Measurements from ENCODE around the gene CHST12.
"Not testable (repeated sequence)": the region's sequence is repeated elsewhere in the genome, so short reads cannot be mapped to it uniquely, and the experiment has no call there.

Gene CHST12

DNA sequence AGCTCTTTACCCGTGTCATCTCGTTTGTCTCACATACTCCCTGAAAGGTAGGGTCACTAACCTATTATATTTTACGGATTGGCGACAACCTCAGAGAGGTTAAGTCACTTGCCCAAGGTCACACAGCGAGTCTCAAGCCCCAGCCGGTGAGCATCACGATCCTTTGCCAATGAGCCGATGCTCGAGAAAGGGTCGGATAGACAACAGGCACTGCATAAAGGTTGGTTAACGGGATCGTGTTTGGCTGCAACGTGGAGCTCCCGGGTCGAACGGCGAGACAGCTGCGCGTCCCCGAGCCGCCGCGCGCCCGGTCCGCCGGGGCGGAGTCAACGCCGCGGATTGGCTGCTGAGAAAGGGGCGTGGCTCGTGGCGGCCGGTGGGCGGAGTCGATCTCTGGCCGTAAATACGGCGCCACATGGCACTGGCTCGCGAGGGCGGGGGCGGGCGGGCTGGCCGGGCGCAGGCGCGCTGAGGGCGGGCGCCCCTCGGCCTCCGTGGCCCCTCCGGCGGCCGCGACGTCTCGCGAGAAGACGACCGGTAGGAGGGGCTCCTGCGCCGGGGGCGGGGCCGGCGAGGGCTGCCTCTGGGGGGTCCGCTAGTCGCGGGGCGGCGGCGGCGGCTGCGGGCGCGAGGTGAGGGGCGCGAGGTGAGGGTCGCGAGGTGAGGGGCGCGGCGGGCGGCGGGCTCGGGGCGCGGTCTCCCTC, at the start of gene CHST12:
Gene CHST12 (plus strand): TSS at position 598 of the 704 bp plus-strand sequence. CDS start 29,029 bp downstream, outside the sequence.
- DNase-seq (ENCODE audit: low spot score): peak; percentile 100

- peak; percentile 98 for DNase-seq (ENCODE audit: low spot score)
Measured at GRCh38 chr7:2353936-2354185, 49.5 kb upstream of the CHST12 start.

- peak; percentile 98 for DNase-seq (ENCODE audit: low spot score)
Measured at GRCh38 chr7:2354186-2354938, 49.0 kb upstream of the CHST12 start, which contains the start of gene EIF3B. Gene EIF3B, plus strand, starts transcription at chr7:2354827. Its CDS starts 95 bp downstream, at chr7:2354922.

DNA sequence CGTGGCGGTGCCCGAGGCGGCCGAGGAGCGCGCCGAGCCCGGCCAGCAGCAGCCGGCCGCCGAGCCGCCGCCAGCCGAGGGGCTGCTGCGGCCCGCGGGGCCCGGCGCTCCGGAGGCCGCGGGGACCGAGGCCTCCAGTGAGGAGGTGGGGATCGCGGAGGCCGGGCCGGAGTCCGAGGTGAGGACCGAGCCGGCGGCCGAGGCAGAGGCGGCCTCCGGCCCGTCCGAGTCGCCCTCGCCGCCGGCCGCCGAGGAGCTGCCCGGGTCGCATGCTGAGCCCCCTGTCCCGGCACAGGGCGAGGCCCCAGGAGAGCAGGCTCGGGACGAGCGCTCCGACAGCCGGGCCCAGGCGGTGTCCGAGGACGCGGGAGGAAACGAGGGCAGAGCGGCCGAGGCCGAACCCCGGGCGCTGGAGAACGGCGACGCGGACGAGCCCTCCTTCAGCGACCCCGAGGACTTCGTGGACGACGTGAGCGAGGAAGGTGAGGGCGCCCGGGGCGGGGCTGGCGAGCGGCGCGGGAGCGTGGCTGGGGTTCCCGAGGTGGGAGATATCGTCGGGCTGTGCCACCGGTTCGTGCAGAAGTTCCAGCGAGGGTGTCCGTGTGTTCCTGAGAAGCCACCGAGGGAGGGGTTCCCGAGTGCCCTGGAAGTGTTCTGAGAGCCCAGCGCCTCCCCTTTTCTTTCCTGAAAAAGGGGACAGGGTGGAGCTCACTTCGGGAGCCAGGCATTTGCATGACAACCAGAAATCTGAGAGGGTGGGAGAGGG, 48.3 kb upstream of the CHST12 start:
- peak; percentile 25 for DNase-seq (ENCODE audit: low spot score)

- peak; percentile 17 for DNase-seq (ENCODE audit: low spot score)
Measured at GRCh38 chr7:2355705-2356008, 47.8 kb upstream of the CHST12 start.

GRCh38 chr7:2357165-2357564, 46.2 kb upstream of the CHST12 start:
- peak; percentile 8 for DNase-seq (ENCODE audit: low spot score)

DNA sequence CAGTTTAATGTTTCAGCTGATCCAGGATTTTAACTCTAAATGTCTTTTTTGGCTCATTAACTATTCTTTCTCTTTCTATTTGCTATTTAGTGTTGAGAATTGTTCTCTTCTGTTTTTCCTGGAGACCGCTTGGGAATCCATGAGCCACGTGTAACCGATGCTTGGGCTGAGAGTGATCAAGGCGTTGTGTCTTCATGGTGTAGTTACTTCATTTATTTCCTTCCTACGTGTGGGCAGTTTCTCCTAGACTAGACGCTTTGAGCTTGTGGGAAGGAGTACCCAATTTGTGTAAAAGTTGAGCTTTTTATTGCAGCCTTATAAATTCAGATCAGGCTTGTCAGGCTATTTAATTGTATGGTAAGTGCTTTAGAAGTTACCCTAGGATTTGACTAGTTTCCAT, 45.8 kb upstream of the CHST12 start:
- no peak for DNase-seq (ENCODE audit: low spot score)

DNA sequence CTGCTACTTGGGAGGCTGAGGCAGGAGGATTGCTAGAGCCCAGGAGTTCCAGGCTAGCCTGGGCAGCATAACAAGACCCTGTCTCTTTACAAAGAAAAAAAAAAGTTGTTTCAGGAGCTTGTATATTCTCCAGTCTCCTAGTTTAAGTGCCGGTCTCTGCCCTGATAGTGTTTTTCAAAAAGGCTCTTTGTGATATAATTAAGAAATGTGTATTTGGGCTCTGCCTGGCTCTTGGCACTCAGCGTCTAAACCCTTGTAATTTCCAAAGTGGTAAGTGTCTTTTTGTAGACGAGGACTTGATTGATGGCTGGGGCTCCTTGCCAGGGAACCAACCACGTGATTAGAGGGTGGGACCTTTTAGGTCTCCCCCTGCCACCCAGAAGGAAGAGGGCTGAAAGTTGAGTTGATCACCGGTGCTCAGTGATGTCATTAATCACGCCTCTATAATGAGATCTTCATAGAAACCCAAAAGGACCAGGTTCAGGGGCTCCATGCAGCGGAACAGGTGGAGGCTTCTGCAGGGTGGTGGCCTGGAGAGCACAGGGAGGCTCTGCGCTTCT, 44.4 kb upstream of the CHST12 start:
- no peak for DNase-seq (ENCODE audit: low spot score)

DNA sequence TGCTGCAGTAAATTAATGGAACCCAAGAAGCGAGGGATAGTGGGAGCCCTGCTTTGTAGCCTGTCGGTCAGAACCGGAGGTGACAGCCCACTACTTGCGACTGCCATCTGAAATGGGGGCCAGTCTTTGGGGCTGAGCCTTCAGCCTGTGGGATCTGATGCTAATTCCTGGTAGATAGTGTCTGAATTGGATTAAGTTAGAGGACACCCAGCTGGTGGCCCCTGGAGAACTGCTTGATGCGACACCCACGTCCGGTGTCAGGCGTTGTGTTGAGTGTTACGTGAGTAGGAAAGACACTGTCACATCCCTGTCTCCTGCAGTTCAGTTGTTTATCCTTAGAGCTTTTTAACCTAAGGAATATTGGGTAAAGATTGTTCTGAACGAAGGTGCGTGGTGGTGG, 43.8 kb upstream of the CHST12 start:
- no peak for DNase-seq (ENCODE audit: low spot score)

DNA sequence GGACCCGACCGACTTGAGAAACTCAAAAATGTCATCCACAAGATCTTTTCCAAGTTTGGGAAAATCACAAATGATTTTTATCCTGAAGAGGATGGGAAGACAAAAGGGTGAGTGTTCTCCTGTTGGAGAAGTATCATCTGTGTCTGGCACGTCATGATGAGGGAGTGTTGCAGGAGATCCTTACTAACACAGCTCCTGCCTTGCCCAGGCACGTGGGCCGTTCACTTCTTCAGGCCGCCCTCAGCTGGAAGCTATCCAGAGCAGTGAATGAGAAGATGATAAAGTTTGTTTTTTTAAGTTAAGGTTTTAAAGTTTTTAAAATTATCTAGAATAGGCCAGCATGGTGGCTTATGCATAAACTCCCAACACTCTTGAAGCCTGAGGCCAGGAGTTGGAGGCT, 42.6 kb upstream of the CHST12 start:
- DNase-seq (ENCODE audit: low spot score): no peak

DNA sequence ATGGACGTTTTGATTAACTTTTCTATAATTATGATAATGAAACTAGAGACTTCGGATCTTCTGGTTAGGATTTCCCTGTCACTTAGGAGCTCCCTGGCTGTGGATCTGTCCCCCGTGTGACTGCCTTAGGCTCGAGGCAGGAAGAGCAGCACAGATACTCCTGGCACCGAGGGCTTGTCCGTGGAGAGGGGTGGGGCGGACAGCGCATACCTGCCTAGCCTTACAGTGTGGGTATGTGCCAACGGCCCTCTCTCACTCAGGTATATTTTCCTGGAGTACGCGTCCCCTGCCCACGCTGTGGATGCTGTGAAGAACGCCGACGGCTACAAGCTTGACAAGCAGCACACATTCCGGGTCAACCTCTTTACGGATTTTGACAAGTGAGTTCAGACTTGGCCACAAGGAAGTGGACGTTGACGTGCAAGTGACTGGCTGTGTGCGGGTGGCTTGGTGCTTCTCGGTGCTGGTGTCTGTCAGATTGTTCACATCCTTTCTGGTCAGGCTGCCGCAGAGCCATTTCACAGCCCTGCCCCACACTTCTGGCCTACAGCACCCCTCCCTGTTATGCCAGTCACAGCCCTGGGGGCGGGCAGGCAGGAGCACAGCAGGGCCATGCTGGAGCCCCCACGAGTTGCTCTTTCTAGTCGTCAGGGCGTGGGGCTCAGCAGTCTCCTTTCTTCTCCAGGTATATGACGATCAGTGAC, 40.9 kb upstream of the CHST12 start:
- no peak for DNase-seq (ENCODE audit: low spot score)

DNA sequence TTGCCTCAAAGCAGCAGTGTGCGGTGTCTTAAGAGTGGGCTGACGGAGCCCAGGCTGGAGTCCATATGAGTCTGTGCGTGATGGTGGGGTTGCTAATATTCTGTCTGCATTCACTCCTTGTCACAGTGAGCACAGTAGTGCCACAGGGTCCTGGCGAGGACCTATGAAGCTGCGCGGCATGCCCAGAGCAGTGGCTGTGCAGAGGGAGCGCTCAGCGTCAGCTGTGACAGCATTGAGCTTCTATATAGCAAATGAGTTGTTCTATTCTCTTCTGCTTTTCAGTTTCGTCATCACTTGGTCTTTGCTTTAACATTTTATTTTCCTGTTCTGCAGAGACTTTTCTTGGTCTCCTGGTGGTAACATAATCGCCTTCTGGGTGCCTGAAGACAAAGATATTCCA, 34.3 kb upstream of the CHST12 start:
- DNase-seq (ENCODE audit: low spot score): no peak

DNA sequence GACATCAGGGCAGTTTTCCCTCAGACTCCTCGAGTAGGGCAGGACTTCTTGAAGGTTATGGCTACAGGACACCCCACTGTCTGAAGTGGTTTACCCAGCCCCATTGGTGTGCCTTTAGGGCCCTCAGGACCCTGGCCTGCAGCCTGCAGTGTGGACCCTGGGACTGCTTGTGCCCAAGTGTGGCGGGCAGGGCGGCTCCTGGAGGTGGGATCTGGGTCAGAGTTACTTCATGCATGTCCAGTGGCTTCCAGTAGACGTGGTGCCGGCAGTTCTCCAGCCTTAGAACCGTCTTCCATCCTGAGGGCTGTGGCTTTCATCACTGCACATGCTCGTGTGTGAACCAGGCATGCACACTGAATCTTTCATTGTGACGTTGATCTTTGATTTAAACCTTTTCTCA, 32.1 kb upstream of the CHST12 start:
- DNase-seq (ENCODE audit: low spot score): no peak

DNA sequence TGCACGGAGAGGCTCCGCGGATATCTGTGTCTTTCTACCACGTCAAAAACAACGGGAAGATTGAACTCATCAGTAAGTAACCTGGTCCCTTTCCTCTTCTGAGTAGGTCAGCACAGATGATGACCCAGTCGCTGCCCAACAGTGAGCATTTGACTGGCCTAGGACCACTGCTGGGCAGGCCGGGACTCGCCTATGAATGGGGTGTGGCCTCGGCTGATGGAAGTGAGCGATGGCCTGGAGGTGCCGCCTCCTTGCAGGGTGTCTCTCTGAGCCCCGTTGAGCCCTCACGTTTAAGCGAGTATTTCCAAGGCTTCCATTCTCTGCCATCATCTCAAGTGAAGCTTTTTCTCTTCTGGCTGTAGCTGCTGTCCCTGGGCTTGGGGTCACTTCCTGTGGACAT, 30.7 kb upstream of the CHST12 start:
- no peak for DNase-seq (ENCODE audit: low spot score)

DNA sequence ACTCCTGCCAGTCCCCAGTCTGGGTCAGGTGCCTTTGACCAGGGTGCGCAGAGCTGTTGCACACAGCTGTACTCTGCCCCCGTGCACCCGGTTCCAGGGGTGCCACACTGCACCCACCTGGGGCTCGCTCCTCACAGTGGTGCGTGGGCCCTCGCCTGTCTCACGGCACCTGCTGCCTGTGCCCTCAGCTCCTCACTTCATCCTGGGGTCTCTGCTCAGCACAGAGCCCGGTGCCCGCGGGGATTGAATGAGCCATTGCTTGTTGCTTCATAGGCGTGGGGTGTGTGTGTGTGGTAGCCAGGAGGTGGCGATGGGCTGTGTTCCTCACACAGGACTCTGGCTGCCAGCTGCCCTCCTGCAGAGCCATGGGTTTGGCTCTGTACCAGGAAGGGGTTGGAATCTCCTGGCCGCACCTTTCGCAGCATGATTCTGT, 30.3 kb upstream of the CHST12 start:
- DNase-seq (ENCODE audit: low spot score): no peak

- DNase-seq (ENCODE audit: low spot score): no peak
Measured at GRCh38 chr7:2373646-2374045, 29.8 kb upstream of the CHST12 start.

- DNase-seq (ENCODE audit: low spot score): no peak
Measured at GRCh38 chr7:2374401-2374800, 29.0 kb upstream of the CHST12 start.

- DNase-seq (ENCODE audit: low spot score): no peak
Measured at GRCh38 chr7:2374830-2375728, 28.3 kb upstream of the CHST12 start.

DNA sequence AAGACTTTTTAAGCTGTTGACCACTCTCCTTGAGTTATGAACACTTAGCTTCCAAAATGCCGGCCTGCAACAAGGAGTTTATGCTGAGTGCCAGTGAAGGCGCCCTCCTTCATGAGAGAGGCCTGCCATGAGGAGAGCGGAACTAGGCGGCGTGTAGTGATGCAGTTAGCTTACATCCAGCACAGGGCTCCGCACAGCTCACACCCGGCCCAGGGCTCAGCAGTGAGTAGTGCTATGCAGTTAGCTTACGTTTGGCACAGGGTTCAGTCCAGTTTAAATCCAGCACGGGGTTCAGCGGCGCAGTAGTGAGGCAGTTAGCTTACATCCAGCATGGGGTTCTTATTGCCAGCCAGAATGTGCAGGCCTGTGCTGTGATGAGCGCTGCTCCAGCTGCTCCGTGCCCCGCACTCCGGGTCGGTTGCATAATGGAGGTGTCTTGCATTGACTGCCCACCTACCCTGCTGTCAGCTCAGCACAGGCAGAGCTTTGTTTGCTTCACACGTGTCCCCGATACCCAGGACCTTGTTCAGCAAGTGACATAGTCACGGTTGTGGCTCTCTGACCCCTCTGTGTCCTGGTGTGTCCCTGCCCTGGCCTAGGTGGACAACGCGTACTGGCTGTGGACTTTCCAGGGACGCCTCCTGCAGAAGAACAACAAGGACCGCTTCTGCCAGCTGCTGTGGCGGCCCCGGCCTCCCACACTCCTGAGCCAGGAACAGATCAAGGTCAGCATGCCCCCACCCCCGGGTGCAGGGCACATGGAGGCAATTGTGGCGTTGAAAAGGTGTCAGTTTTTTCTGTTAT, 26.9 kb upstream of the CHST12 start:
- DNase-seq (ENCODE audit: low spot score): no peak

GRCh38 chr7:2377492-2377891, 25.9 kb upstream of the CHST12 start:
- DNase-seq (ENCODE audit: low spot score): not testable (repeated sequence)
